Glutamatergic neuron (in vitro differentiated cells): ENCODE measurements around the gene CNTROB. TPM values are rescaled to one million over a fixed set of nuclear protein-coding genes. Genes with fewer than 3 reads are reported as not detected.
A peak's percentile ranks its signal among the peaks of the same experiment; 100 is the strongest.

Experiments used
- DNase-seq: peaks from one replicate; pipeline ENCODE4 v3.0.0; 2022
- H3K27ac Mint-ChIP-seq: one replicate; pipeline ENCODE4 v1.8.0; 2020; ENCODE audit warnings: mild to moderate bottlenecking, mixed read lengths, inconsistent platforms; ENCODE audit not compliant: unreplicated experiment
- H3K27me3 Mint-ChIP-seq: one replicate; pipeline ENCODE4 v1.8.0; 2020; ENCODE audit warnings: mild to moderate bottlenecking, moderate library complexity, mixed read lengths, inconsistent platforms; ENCODE audit not compliant: unreplicated experiment
- H3K36me3 Mint-ChIP-seq: one replicate; pipeline ENCODE4 v1.8.0; 2020; ENCODE audit warnings: mild to moderate bottlenecking, mixed read lengths, inconsistent platforms; ENCODE audit not compliant: unreplicated experiment
- H3K4me1 Mint-ChIP-seq: one replicate; pipeline ENCODE4 v1.8.0; 2020; ENCODE audit warnings: mild to moderate bottlenecking, low read depth, mixed read lengths, inconsistent platforms; ENCODE audit not compliant: unreplicated experiment
- H3K4me3 Mint-ChIP-seq: one replicate; pipeline ENCODE4 v1.8.0; 2020; ENCODE audit warnings: mild to moderate bottlenecking, mixed read lengths, inconsistent platforms; ENCODE audit not compliant: unreplicated experiment
- H3K9me3 Mint-ChIP-seq: one replicate; pipeline ENCODE4 v1.8.0; 2020; ENCODE audit warnings: mild to moderate bottlenecking, moderate library complexity, mixed read lengths, inconsistent platforms; ENCODE audit not compliant: unreplicated experiment
- CTCF ChIP-seq: fragments of 200-600 bp; sonication (generic); IDR thresholded peaks from one replicate; pipeline ENCODE4 v1.5.0; 2021; ENCODE audit not compliant: partially characterized antibody, unreplicated experiment
- total RNA-seq: library from RNA; stranded (reverse); fragmentation: NEBNext Ultra II Directional; extraction: Animal tissue kit (Norgen Biotek cat#: 25700); gene quantifications from one replicate; pipeline ENCODE4 v1.2.1, GENCODE V29; 2021; ENCODE audit not compliant: unreplicated experiment

CNTROB gene
- total RNA-seq, 1 donor from 2014 or later, result 55.7 TPM

GRCh38 chr17:7910281-7910680 lies 21.7 kb upstream of the CNTROB start:
- H3K4me1 Mint-ChIP-seq, result peaks cover 11% of the 10 kb centered on the region
- TF ChIP-seq CTCF, result no peak
- peaks cover 9% of the 10 kb centered on the region for H3K27me3 Mint-ChIP-seq
- peaks cover 14% of the 10 kb centered on the region for H3K36me3 Mint-ChIP-seq
- peaks cover 4% of the 10 kb centered on the region for H3K9me3 Mint-ChIP-seq
- H3K27ac Mint-ChIP-seq, result no peak overlapping the region
- no peak overlapping the region for H3K4me3 Mint-ChIP-seq
- DNase-seq, result no peak

DNA sequence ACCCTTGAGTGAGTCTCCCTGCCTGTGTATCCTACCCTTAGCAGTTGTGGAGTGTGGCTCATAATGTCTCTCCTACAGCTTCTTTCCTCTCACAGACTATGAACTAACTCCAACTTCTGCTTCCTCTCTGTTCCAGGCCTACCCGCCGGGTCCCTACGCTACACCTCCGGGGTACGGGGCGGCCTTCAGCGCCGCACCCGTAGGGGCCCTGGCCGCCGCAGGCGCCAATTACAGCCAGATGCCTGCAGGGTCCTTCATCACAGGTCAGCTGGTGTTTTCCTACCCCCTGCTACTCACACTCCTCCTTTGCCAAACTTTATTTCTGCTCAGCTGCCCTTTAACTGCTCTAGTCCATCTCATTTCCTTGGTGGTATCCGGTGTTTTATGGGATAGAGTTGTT lies 21.3 kb upstream of the CNTROB start:
- H3K36me3 Mint-ChIP-seq, result peaks cover 11% of the 10 kb centered on the region
- DNase-seq, result no peak
- H3K9me3 Mint-ChIP-seq, result peaks cover 3% of the 10 kb centered on the region
- no peak overlapping the region for H3K4me3 Mint-ChIP-seq
- no peak overlapping the region for H3K27ac Mint-ChIP-seq
- peaks cover 9% of the 10 kb centered on the region for H3K27me3 Mint-ChIP-seq
- no peak for TF ChIP-seq CTCF
- peaks cover 8% of the 10 kb centered on the region for H3K4me1 Mint-ChIP-seq

- Mint-ChIP-seq H3K36me3 (peaks cover 11% of the 10 kb centered on the region), H3K4me3 (no peak overlapping the region), H3K27me3 (peaks cover 9% of the 10 kb centered on the region), H3K27ac (no peak overlapping the region), H3K4me1 (peaks cover 6% of the 10 kb centered on the region), H3K9me3 (peaks cover 3% of the 10 kb centered on the region)
- no peak for DNase-seq
- TF ChIP-seq CTCF, result no peak
Observed at GRCh38 chr17:7911116-7911515, 20.9 kb upstream of the CNTROB start.

GRCh38 chr17:7912927-7913524 lies 19.0 kb upstream of the CNTROB start:
- Mint-ChIP-seq H3K27me3 (peaks cover 10% of the 10 kb centered on the region), H3K4me1 (peaks cover 7% of the 10 kb centered on the region), H3K9me3 (peaks cover 3% of the 10 kb centered on the region), H3K4me3 (no peak overlapping the region), H3K27ac (no peak overlapping the region), H3K36me3 (peaks cover 10% of the 10 kb centered on the region)
- peak; percentile 30 for TF ChIP-seq CTCF
- no peak for DNase-seq

DNA sequence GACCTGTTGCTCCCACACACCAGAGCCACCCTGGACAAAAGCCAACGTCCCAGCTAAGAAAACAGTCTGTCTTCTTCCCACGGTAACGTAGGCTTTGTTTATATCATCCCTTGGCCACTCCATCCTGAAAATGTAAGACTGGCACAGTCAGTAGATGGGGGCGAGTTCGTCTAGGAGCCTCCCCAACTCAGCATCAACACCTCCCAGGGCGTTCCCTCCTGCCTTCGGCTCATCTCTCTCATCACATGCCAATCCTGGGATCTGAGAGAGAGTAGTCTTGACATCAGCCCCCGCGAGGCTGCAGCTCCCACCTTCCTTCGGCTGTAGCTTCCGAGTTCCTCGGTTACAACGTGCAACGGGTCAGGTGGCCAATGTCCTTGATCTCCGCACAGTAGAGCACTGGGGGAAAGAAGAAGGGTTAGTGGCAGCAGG lies 16.8 kb upstream of the CNTROB start:
- no peak for DNase-seq
- H3K36me3 Mint-ChIP-seq, result peaks cover under 1% of the 10 kb centered on the region
- peaks cover 7% of the 10 kb centered on the region for H3K4me1 Mint-ChIP-seq
- TF ChIP-seq CTCF, result no peak
- peaks cover 3% of the 10 kb centered on the region for H3K9me3 Mint-ChIP-seq
- H3K27me3 Mint-ChIP-seq, result peaks cover 12% of the 10 kb centered on the region
- no peak overlapping the region for H3K27ac Mint-ChIP-seq
- H3K4me3 Mint-ChIP-seq, result peak overlapping the region; percentile 92
